RWPE2 (cell line): ENCODE data around the gene ANKRD37.

Experiments
- ATAC-seq: fragments of 200-7000 bp; cut with Tn5 transposase; 3 replicates; pipeline ENCODE4 v1.9.1; 2021; ENCODE audit warnings: low read depth
- DNase-seq: peaks from one replicate; pipeline ENCODE4 v3.0.0-alpha.2; 2020; ENCODE audit warnings: low spot score
- H3K27ac ChIP-seq: fragments of 450-650 bp; 2 replicates; pipeline ENCODE4 v1.5.1; 2017; ENCODE audit warnings: mild to moderate bottlenecking; ENCODE audit not compliant: poor library complexity, severe bottlenecking
- H3K27me3 ChIP-seq: fragments of 250-450 bp; sonication (Bioruptor Pico); 2 replicates; pipeline ENCODE4 v1.5.1; 2021; ENCODE audit warnings: mild to moderate bottlenecking, moderate library complexity; ENCODE audit not compliant: insufficient read depth, poor library complexity, severe bottlenecking
- H3K36me3 ChIP-seq: fragments of 250-450 bp; sonication (Bioruptor Pico); 2 replicates; pipeline ENCODE4 v1.5.1; 2020; ENCODE audit warnings: low read depth, mild to moderate bottlenecking, moderate library complexity
- H3K4me1 ChIP-seq: fragments of 250-450 bp; sonication (Bioruptor Pico); 2 replicates; pipeline ENCODE4 v1.5.1; 2021; ENCODE audit warnings: mild to moderate bottlenecking, moderate library complexity; ENCODE audit not compliant: insufficient read depth, poor library complexity, severe bottlenecking
- H3K4me3 ChIP-seq: fragments of 250-450 bp; sonication (Bioruptor Pico); 2 replicates; pipeline ENCODE4 v1.5.1; 2021; ENCODE audit warnings: mild to moderate bottlenecking, moderate library complexity; ENCODE audit not compliant: severe bottlenecking
- H3K9me3 ChIP-seq: fragments of 250-450 bp; sonication (Bioruptor Pico); 2 replicates; pipeline ENCODE4 v1.5.1; 2021; ENCODE audit warnings: mild to moderate bottlenecking, moderate library complexity; ENCODE audit not compliant: severe bottlenecking
- TF ChIP-seq, protein P1 (sequence below): fragments of 450-650 bp; IDR thresholded peaks from one replicate; pipeline ENCODE4 v1.5.1; 2017; ENCODE audit warnings: mild to moderate bottlenecking, moderate library complexity; ENCODE audit not compliant: poor library complexity, severe bottlenecking

ANKRD37 gene

DNA sequence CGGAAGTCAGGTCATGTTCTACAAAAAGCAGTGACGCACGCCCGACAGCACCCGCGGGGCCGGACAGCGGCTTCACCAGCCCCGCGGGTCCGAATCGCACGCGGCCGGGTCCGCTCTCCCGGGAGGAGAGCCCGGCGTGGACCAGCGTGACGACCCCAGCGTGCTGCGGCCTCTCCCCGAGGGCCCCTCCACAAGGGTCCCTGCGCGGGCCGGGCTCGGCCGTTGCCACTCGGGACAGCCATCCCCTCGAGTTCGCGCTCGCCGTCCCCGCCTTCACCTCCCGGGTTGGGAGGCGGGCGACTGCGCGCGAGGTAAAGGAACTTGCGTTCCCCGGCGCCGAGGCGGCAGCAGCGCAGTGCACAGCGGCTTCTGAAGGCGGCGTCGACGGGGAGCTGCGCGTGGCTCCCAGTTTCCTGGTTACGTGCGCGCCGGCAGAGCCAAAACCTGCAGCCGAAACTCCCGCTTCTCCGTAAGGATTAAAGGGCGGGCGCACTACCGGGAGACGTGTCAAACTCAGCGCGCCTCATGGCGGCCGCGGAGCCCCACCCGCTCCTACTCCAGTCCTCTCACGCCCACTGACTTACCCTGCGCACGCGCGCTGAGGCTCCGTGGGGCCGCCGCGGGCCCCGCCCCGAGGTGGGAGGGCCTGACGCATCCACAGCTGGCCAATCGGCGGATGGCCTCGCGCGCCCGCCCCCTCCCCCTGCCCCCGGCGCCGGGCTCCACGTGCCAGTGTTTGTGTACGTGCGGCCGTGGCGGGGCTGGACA is 501 bp upstream of the ANKRD37 start:
- H3K4me1 ChIP-seq = peaks cover 12% of the 10 kb centered on the region
- ATAC-seq = peak; percentile 64

DNA sequence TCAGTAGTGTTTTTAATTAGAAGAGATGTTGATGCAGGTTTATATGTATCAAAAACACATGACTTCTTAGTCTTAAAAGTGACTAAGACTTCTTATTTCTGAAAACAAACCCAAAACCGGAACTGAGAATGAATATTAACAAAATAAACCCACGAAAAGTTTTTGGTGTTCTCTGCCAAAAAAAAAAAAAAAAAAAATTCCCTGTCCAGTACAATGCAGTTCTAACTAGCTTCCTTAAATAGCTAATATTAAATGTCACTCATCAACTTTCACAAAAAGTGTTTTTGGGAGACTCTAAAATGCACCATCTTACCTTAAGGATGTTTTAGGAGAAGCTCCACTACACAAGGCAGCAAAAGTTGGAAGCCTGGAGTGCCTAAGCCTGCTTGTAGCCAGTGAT is 2.0 kb downstream of the ANKRD37 start:
- ATAC-seq (no peak), DNase-seq (no peak)
- H3K4me1 ChIP-seq = peaks cover 12% of the 10 kb centered on the region
- H3K27me3 ChIP-seq = no peaks in the 10 kb centered on the region
- H3K9me3 ChIP-seq = no peaks in the 10 kb centered on the region
- TF ChIP-seq, protein P1, sequence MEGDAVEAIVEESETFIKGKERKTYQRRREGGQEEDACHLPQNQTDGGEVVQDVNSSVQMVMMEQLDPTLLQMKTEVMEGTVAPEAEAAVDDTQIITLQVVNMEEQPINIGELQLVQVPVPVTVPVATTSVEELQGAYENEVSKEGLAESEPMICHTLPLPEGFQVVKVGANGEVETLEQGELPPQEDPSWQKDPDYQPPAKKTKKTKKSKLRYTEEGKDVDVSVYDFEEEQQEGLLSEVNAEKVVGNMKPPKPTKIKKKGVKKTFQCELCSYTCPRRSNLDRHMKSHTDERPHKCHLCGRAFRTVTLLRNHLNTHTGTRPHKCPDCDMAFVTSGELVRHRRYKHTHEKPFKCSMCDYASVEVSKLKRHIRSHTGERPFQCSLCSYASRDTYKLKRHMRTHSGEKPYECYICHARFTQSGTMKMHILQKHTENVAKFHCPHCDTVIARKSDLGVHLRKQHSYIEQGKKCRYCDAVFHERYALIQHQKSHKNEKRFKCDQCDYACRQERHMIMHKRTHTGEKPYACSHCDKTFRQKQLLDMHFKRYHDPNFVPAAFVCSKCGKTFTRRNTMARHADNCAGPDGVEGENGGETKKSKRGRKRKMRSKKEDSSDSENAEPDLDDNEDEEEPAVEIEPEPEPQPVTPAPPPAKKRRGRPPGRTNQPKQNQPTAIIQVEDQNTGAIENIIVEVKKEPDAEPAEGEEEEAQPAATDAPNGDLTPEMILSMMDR = no peak
- H3K4me3 ChIP-seq = no peak overlapping the region
- H3K36me3 ChIP-seq = peaks cover 58% of the 10 kb centered on the region
- no peak overlapping the region for H3K27ac ChIP-seq

More for the DNA sequence above, 501 bp upstream of the ANKRD37 start:
- no peaks in the 10 kb centered on the region for H3K27me3 ChIP-seq
- H3K4me3 ChIP-seq = peak overlapping the region; percentile 45
- H3K9me3 ChIP-seq = no peaks in the 10 kb centered on the region
- TF ChIP-seq, protein P1 = no peak
- peak; percentile 96 for DNase-seq
- H3K27ac ChIP-seq = peak overlapping the region; percentile 94
- H3K36me3 ChIP-seq = peaks cover 36% of the 10 kb centered on the region

DNA sequence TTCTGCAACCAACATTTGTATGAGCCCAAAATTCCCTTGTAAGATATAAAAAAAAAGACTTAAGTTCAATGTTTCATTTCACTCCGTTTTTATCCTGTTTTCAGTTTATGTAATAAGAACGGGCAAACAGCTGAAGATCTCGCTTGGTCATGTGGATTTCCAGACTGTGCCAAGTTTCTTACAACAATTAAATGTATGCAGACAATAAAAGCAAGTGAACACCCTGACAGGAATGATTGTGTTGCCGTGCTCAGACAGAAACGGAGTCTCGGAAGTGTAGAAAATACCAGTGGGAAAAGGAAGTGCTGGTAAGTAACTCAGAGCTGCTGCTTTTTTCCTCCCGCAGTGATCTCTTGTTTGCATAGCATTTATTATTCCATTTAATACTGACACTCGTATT is 2.8 kb downstream of the ANKRD37 start:
- no peaks in the 10 kb centered on the region for H3K27me3 ChIP-seq
- peaks cover 12% of the 10 kb centered on the region for H3K4me1 ChIP-seq
- DNase-seq (no peak), ATAC-seq (no peak)
- no peak overlapping the region for H3K4me3 ChIP-seq
- H3K27ac ChIP-seq = no peak overlapping the region
- H3K36me3 ChIP-seq = peaks cover 59% of the 10 kb centered on the region
- H3K9me3 ChIP-seq = no peaks in the 10 kb centered on the region
- TF ChIP-seq, protein P1 = no peak

DNA sequence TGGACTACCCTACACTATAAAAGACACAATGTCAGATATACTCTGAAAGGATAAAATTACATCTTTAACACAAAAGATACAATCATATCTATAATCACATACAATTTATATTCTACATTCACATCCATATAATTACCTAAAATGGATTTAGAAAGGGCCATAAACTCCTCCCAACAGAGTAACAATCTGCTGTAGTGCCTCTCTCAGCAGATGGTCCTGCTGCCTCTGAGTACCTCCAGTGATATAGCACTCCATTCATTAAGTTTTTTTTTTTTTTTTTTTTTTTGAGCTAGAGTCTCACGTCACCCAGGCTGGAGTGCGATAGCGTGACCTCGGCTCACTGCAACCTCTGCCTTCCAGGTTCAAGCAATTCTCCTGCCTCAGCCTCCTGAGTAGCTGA is 7.4 kb downstream of the ANKRD37 start:
- Histone ChIP-seq H3K27me3 (no peaks in the 10 kb centered on the region), H3K4me3 (no peak overlapping the region), H3K27ac (no peak overlapping the region), H3K36me3 (peaks cover 71% of the 10 kb centered on the region), H3K9me3 (no peaks in the 10 kb centered on the region), H3K4me1 (no peaks in the 10 kb centered on the region)
- TF ChIP-seq, protein P1 = no peak
- no peak for ATAC-seq
- no peak for DNase-seq
